CD4-positive, alpha-beta T cell treated with Interleukin-17A for 1 hour (primary cell): ENCODE measurements around the gene GAGE1.
"Not testable (repeated sequence)": the region's sequence is repeated elsewhere in the genome, so short reads cannot be mapped to it uniquely, and the experiment has no call there.

Experiments
- DNase-seq: peaks from one replicate; pipeline ENCODE4 v3.0.0-alpha.2; 2020

Gene GAGE1

GRCh38 chrX:49598720-49599119 lies at the start of gene GAGE1:
Gene GAGE1, plus strand, starts transcription at chrX:49599020. Its CDS starts 1,155 bp downstream, at chrX:49600175.
- not testable (repeated sequence) for DNase-seq

DNA sequence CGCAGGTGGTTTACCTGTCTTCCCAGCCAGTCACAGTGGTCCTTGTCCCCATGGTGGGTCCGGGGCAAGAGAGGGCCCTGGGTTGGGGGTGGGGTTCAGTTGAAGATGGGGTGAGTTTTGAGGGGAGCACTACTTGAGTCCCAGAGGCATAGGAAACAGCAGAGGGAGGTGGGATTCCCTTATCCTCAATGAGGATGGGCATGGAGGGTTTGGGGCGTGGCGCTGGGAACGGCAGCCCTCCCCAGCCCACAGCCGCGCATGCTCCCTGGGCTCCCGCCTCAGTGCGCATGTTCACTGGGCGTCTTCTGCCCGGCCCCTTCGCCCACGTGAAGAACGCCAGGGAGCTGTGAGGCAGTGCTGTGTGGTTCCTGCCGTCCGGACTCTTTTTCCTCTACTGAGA lies 47.8 kb upstream of the GAGE1 start, which contains the start of gene GAGE12E:
TSS of gene GAGE12E (plus strand) at position 301 of the 400 bp plus-strand sequence. CDS start 1,155 bp downstream, outside the sequence.
- DNase-seq, result not testable (repeated sequence)

DNA sequence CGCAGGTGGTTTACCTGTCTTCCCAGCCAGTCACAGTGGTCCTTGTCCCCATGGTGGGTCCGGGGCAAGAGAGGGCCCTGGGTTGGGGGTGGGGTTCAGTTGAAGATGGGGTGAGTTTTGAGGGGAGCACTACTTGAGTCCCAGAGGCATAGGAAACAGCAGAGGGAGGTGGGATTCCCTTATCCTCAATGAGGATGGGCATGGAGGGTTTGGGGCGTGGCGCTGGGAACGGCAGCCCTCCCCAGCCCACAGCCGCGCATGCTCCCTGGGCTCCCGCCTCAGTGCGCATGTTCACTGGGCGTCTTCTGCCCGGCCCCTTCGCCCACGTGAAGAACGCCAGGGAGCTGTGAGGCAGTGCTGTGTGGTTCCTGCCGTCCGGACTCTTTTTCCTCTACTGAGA lies 38.3 kb upstream of the GAGE1 start, which contains the start of gene GAGE12F:
TSS of gene GAGE12F (plus strand) at position 301 of the 400 bp plus-strand sequence. CDS start 1,155 bp downstream, outside the sequence.
- not testable (repeated sequence) for DNase-seq

GRCh38 chrX:49568728-49569127 lies 30.1 kb upstream of the GAGE1 start:
- DNase-seq, result not testable (repeated sequence)

DNA sequence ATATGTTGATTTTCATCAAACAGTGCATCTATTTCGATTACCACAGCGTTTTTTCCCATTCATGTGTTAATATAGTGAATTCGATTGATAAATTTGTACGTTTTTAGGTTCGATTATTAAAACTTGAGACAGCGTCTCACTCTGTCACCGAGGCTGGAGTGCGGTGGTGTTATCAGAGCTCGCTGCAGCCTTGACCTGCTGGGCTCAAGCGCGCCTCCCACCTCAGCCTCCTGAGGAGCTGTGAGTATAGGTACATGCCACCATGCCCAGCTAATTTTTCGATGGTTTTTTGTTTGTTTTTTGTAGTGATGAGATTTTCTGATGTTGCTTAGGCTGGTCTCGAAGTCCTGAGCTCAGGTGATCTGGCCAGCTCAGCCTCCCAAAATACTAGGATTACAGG lies 29.7 kb upstream of the GAGE1 start:
- not testable (repeated sequence) for DNase-seq

DNA sequence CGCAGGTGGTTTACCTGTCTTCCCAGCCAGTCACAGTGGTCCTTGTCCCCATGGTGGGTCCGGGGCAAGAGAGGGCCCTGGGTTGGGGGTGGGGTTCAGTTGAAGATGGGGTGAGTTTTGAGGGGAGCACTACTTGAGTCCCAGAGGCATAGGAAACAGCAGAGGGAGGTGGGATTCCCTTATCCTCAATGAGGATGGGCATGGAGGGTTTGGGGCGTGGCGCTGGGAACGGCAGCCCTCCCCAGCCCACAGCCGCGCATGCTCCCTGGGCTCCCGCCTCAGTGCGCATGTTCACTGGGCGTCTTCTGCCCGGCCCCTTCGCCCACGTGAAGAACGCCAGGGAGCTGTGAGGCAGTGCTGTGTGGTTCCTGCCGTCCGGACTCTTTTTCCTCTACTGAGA lies 28.7 kb upstream of the GAGE1 start, which contains the start of gene GAGE12G:
TSS of gene GAGE12G (plus strand) at position 301 of the 400 bp plus-strand sequence. CDS start 1,155 bp downstream, outside the sequence.
- not testable (repeated sequence) for DNase-seq

GRCh38 chrX:49579649-49580048 lies 19.2 kb upstream of the GAGE1 start, which contains the start of gene GAGE12H:
Gene GAGE12H, plus strand, starts transcription at chrX:49579949. Its CDS starts 1,155 bp downstream, at chrX:49581104.
- DNase-seq, result not testable (repeated sequence)

DNA sequence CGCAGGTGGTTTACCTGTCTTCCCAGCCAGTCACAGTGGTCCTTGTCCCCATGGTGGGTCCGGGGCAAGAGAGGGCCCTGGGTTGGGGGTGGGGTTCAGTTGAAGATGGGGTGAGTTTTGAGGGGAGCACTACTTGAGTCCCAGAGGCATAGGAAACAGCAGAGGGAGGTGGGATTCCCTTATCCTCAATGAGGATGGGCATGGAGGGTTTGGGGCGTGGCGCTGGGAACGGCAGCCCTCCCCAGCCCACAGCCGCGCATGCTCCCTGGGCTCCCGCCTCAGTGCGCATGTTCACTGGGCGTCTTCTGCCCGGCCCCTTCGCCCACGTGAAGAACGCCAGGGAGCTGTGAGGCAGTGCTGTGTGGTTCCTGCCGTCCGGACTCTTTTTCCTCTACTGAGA lies 9.6 kb upstream of the GAGE1 start, which contains the start of gene GAGE2A:
TSS of gene GAGE2A (plus strand) at position 301 of the 400 bp plus-strand sequence. CDS start 1,155 bp downstream, outside the sequence.
- DNase-seq, result not testable (repeated sequence)

GRCh38 chrX:49589769-49590478 lies 8.9 kb upstream of the GAGE1 start:
- DNase-seq, result not testable (repeated sequence)

DNA sequence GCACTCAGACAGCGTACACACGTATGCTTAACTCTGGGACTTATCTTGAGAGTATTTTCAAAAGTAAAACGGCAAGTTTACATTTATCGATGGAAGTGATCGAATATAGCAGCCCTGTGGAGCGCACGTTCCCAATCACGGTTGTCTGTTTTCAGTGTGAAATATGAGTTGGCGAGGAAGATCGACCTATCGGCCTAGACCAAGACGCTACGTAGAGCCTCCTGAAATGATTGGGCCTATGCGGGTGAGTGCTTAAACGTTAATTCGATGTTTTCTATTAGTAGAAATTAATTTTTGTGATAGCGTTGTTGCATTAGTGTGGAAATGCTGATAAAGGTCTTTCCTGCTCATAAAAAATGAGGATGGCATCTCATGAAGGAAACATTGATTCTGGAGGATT lies 8.3 kb upstream of the GAGE1 start:
- not testable (repeated sequence) for DNase-seq

GRCh38 chrX:49610718-49611310 lies 12.0 kb downstream of the GAGE1 start:
- DNase-seq, result no peak

DNA sequence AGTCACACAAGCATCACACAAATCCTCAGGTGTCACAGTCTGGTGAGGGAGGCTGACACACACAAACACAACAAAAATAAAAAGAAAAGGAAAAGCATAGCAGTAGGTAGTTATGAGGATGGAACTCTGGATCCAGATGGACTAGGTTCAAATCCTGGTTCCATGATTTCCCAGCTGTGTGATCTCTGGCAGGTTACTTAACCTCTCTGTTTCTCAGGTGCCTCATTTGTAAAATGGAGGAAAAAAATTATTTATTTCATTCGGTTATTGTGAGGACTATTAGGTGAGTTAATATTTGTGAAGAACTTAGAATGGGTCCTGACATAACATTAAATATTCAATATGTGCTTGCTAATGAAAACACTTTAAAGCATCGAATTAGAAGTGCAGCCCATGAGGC lies 19.8 kb downstream of the GAGE1 start:
- no peak for DNase-seq

DNA sequence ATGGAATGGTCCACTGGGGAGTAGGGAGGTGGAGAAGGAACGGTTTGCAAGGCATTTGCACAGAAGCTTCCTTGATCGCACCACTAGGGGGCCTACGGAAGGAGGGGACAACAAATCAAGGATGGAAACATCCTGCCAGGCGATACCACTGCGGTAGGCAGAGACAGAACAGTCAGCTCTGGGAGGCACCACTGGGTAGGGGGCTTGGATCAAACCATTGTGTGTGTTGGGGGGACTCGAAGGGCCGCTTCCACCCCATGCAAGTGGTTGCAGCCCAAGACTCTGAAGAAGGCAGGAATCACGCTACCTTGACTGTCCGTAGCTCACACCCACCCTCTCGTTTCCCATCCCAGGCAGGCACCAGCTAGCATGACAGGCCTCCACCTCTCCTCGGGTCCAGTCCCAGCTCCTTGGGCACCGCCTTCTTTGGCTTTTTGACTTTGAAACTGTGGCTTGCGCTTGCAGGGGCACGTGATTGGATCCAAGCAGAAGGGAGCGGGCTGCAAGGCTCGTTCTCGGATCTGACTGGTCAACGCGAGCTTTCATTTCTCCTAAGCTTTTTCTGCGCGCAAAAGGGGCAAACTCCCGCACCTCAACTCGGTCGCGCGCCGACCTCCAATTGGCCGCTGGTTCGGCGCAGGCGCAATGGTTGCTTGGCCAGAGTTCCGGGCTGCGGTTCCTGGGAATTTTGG lies 28.4 kb downstream of the GAGE1 start:
- DNase-seq, result peak; percentile 19

DNA sequence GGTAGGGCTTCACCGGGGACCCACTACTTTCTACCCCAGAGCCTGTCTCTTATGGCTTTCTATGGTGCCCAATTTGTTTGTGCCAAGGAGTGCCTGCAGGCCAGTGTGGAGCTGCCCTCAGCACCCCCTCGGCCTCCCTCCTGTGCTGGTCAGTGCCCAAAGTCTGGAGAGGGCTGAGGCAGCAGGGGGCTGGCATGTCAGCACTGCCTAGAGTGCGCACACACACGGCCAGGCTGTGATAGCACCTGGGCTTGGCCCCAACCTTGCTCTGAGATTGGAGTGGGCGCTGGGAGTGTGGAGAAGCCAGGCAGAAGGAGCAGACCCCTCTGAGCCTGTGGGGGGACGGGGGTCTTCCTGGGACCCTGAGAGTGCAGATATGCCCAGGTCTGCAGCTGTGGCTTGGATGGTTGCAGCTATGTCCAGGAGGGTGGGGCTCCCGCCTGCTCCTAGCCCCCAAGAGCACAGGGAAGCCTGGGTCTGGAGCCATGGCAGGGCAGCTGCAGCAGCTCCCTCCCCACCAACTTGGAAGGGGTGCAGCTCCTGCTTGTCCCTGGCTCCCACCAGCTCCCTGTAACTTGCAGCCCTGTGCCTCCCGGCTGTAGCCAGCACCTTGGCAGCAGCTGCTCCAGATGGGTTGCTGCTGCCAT lies 46.3 kb downstream of the GAGE1 start:
- DNase-seq, result no peak

DNA sequence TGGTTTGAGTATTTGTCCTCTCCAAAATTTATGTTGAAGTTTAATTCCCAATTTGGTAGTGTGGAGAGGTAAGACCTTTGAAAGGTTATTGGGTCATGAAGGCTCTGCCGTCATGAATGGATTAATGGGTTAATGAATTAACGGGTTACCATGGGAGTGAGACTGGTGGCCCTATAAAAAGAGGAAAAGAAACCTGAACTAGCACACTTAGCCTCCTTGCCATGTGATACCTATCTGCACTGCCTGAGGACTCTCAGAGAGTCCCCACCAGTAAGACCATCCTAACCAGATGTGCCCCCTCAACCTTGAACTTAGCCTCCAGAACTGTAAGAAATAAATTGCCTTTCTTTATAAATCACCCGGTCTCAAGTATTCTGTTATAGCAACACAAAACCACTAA lies 57.7 kb downstream of the GAGE1 start:
- DNase-seq, result no peak
